Erythroblast (primary cell): ENCODE results near the gene HEXB.

Experiments
- GATA1 ChIP-seq: IDR thresholded peaks from 2 replicates; pipeline ENCODE4 v1.6.1; 2011; ENCODE audit warnings: low read depth, mild to moderate bottlenecking, control low read depth, low read length, moderate library complexity
- POLR2A ChIP-seq: IDR thresholded peaks from 2 replicates; pipeline ENCODE4 v1.6.1; 2011; ENCODE audit warnings: mild to moderate bottlenecking, low read length

DNA sequence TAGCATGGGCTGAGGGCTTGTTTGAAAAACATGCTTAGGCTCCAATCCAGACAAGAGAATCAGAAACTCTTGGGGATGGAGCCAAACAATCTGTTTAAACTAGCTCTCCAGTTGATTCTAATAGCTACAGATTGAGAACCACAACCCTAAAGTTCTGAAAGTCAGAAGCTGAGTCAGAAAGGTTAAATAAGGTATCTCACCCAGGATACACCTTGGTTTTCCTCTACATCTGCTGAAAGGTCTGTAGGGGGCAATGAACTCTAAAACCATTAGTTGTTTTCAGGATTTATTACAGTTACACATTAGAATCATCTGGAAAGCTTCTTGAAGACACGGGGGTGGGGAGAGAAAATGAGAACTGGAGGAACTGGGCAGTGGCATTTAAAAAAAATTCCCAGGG, 76.2 kb downstream of the HEXB start:
- TF ChIP-seq POLR2A (no peak), GATA1 (no peak)
